SK-N-SH (cell line): ENCODE data around the gene PKN3. TPM values are rescaled to one million over a fixed set of nuclear protein-coding genes. Genes with fewer than 3 reads are reported as not detected.

Experiments
- CTCF ChIA-PET: fragments of 300-600, 350-600 bp; formaldehyde crosslinking; extraction: SDS; loops from one replicate; lab custom pipeline; 2021; lab: Yijun Ruan, JAX
- POLR2A ChIA-PET: fragments of 350-600 bp; sonication (Branson Sonifier 250); formaldehyde crosslinking; extraction: SDS; loops from one replicate; lab custom pipeline; 2020; ENCODE audit warnings: antibody characterized with exemption, inconsistent platforms; lab: Yijun Ruan, JAX
- DNase-seq: peaks from one replicate; pipeline ENCODE4 v3.0.0; 2012
- H2AFZ ChIP-seq: fragments of 200-600 bp; sonication (generic); 2 replicates; pipeline ENCODE4 v1.8.1; 2016; ENCODE audit warnings: antibody characterized with exemption, mild to moderate bottlenecking, low read depth
- H3F3A ChIP-seq: fragments of 200-600 bp; sonication (generic); replicated peaks from 2 replicates; pipeline ENCODE3; 2016; ENCODE audit warnings: antibody characterized with exemption, mild to moderate bottlenecking; ENCODE audit not compliant: insufficient read depth
- H3K27ac ChIP-seq, 2 experiments: fragments of 200-500 bp in 1 of 2; fragments of 200-600 bp in 1 of 2; sonication (Bioruptor generic) in 1 of 2; sonication (generic), shearing (Covaris generic) in 1 of 2; 2 replicates each; pipeline versions ENCODE4 v1.5.1 to v1.6.1; 2014 to 2016; ENCODE audit warnings: low read depth in 2 of 2, inconsistent platforms in 1 of 2, low read length in 1 of 2, mild to moderate bottlenecking in 1 of 2, mixed read lengths in 1 of 2
- H3K27me3 ChIP-seq: fragments of 200-600 bp; sonication (generic), shearing (Covaris generic); 2 replicates; pipeline ENCODE4 v1.6.1; 2016; ENCODE audit warnings: mixed run types; ENCODE audit not compliant: insufficient read depth
- H3K36me3 ChIP-seq, 2 experiments: fragments of 200-500 bp in 1 of 2; fragments of 200-600 bp in 1 of 2; sonication (Bioruptor generic) in 1 of 2; sonication (generic) in 1 of 2; replicated peaks in 1 of 2; 2 replicates each; pipeline versions ENCODE3 to v1.5.1; 2014 to 2016; ENCODE audit warnings: low read length in 1 of 2, mild to moderate bottlenecking in 1 of 2; ENCODE audit not compliant: insufficient read depth in 2 of 2, control insufficient read depth in 1 of 2
- H3K4me1 ChIP-seq, 2 experiments: fragments of 200-500 bp in 1 of 2; fragments of 200-600 bp in 1 of 2; sonication (Bioruptor generic) in 1 of 2; sonication (generic), shearing (Covaris generic) in 1 of 2; 2 replicates each; pipeline versions ENCODE4 v1.5.1 to v1.6.1; 2014 to 2016; ENCODE audit warnings: low read depth in 1 of 2, low read length in 1 of 2, mixed run types in 1 of 2; ENCODE audit not compliant: insufficient read depth in 2 of 2, control insufficient read depth in 1 of 2
- H3K4me2 ChIP-seq: fragments of 200-600 bp; sonication (generic), shearing (Covaris generic); 2 replicates; pipeline ENCODE4 v1.6.1; 2017; ENCODE audit warnings: mixed run types
- H3K4me3 ChIP-seq, 2 experiments: fragments of 200-500 bp in 1 of 2; fragments of 200-600 bp in 1 of 2; sonication (Bioruptor generic) in 1 of 2; sonication (generic), shearing (Covaris generic) in 1 of 2; 2 replicates each; pipeline versions ENCODE4 v1.5.1 to v1.8.1; 2014 to 2016; ENCODE audit warnings: low read depth in 2 of 2, inconsistent platforms in 1 of 2, low read length in 1 of 2, mild to moderate bottlenecking in 1 of 2, mixed read lengths in 1 of 2, moderate library complexity in 1 of 2
- H3K79me2 ChIP-seq: fragments of 200-600 bp; sonication (generic); 2 replicates; pipeline ENCODE4 v1.8.1; 2017; ENCODE audit warnings: mild to moderate bottlenecking; ENCODE audit not compliant: insufficient read depth
- H3K9ac ChIP-seq: fragments of 200-600 bp; sonication (generic); 2 replicates; pipeline ENCODE4 v1.6.1; 2017; ENCODE audit warnings: mixed run types
- H3K9me2 ChIP-seq: fragments of 200-600 bp; sonication (generic); 2 replicates; pipeline ENCODE4 v1.6.1; 2017; ENCODE audit warnings: mixed run types
- H3K9me3 ChIP-seq: fragments of 200-600 bp; sonication (generic); 2 replicates; pipeline ENCODE4 v1.6.1; 2017; ENCODE audit warnings: mixed run types, mild to moderate bottlenecking, moderate library complexity
- H4K20me1 ChIP-seq: fragments of 200-600 bp; sonication (generic); 2 replicates; pipeline ENCODE4 v1.6.1; 2017; ENCODE audit warnings: mild to moderate bottlenecking, mixed run types; ENCODE audit not compliant: insufficient read depth
- CHD2 ChIP-seq: fragments of 150-350 bp; IDR thresholded peaks from 2 replicates; pipeline ENCODE4 v1.6.1; 2018; ENCODE audit warnings: low read length; ENCODE audit not compliant: partially characterized antibody
- EP300 ChIP-seq, 2 experiments: IDR thresholded peaks; 2 replicates each; pipeline versions ENCODE4 v1.4.0 to v1.6.1; 2012; ENCODE audit warnings: borderline replicate concordance in 1 of 2, low read depth in 1 of 2, low read length in 1 of 2
- FOSL2 ChIP-seq: IDR thresholded peaks from 2 replicates; pipeline ENCODE4 v1.4.0; 2012; ENCODE audit warnings: low read depth, mild to moderate bottlenecking, moderate library complexity, borderline replicate concordance
- FOXM1 ChIP-seq: IDR thresholded peaks from 2 replicates; pipeline ENCODE4 v1.4.0; 2012; ENCODE audit warnings: low read depth, mild to moderate bottlenecking
- GATA2 ChIP-seq: sonication (generic); formaldehyde crosslinking; IDR thresholded peaks from 2 replicates; pipeline ENCODE4 v1.5.0; 2020; ENCODE audit warnings: mild to moderate bottlenecking, missing genetic modification reagents
- IRF3 ChIP-seq: fragments of 150-350 bp; IDR thresholded peaks from 2 replicates; pipeline ENCODE4 v1.6.1; 2016; ENCODE audit warnings: mild to moderate bottlenecking, low read depth, low read length
- JUND ChIP-seq: IDR thresholded peaks from 2 replicates; pipeline ENCODE4 v1.4.0; 2012
- NFIC ChIP-seq: IDR thresholded peaks from 2 replicates; pipeline ENCODE4 v1.4.0; 2012; ENCODE audit warnings: borderline replicate concordance
- RCOR1 ChIP-seq: fragments of 150-350 bp; IDR thresholded peaks from 2 replicates; pipeline ENCODE4 v1.6.1; 2017; ENCODE audit warnings: antibody characterized with exemption, low read length
- REST ChIP-seq: IDR thresholded peaks from 2 replicates; pipeline ENCODE4 v1.6.1; 2012; ENCODE audit warnings: mild to moderate bottlenecking, low read depth, low read length, moderate library complexity
- RFX5 ChIP-seq: IDR thresholded peaks from 2 replicates; pipeline ENCODE4 v1.6.1; 2012; ENCODE audit warnings: mild to moderate bottlenecking, improper control_type of control experiment, low read length
- SIN3A ChIP-seq: IDR thresholded peaks from 2 replicates; pipeline ENCODE4 v1.6.1; 2012; ENCODE audit warnings: low read depth, mild to moderate bottlenecking, low read length, moderate library complexity, borderline replicate concordance
- TCF12 ChIP-seq: IDR thresholded peaks from 2 replicates; pipeline ENCODE4 v1.4.0; 2012
- YY1 ChIP-seq: IDR thresholded peaks from 2 replicates; pipeline ENCODE4 v1.4.0; 2012; ENCODE audit warnings: low read depth, mild to moderate bottlenecking
- WGBS: methylation state at CpG from one replicate; pipeline ENCODE4 v1.1.6; 2017; ENCODE audit warnings: low lambda C conversion rate; 5-methylcytosine and 5-hydroxymethylcytosine counted together
- polyA plus RNA-seq, 3 experiments: library from polyadenylated mRNA; depleted of rRNA; stranded (reverse); fragments of >200 nt; gene quantifications; 2 replicates each; pipeline ENCODE4 v1.2.3, GENCODE V29; 2012
- TF ChIP-seq, protein P1 (sequence below): fragments of 150-350 bp; IDR thresholded peaks from 2 replicates; pipeline ENCODE4 v1.6.1; 2017; ENCODE audit warnings: antibody characterized with exemption, low read length, low read depth, borderline replicate concordance
- TF ChIP-seq, protein P2 (sequence below): IDR thresholded peaks from 2 replicates; pipeline ENCODE4 v1.4.0; 2012; ENCODE audit warnings: low read depth
- TF ChIP-seq, protein P3 (sequence below): IDR thresholded peaks from 2 replicates; pipeline ENCODE4 v1.4.0; 2012; ENCODE audit warnings: low read depth, borderline replicate concordance

PKN3 gene
- polyA plus RNA-seq, 1 of the 3 experiments (the other 2 are of a cell fraction): 7.8 TPM

DNA sequence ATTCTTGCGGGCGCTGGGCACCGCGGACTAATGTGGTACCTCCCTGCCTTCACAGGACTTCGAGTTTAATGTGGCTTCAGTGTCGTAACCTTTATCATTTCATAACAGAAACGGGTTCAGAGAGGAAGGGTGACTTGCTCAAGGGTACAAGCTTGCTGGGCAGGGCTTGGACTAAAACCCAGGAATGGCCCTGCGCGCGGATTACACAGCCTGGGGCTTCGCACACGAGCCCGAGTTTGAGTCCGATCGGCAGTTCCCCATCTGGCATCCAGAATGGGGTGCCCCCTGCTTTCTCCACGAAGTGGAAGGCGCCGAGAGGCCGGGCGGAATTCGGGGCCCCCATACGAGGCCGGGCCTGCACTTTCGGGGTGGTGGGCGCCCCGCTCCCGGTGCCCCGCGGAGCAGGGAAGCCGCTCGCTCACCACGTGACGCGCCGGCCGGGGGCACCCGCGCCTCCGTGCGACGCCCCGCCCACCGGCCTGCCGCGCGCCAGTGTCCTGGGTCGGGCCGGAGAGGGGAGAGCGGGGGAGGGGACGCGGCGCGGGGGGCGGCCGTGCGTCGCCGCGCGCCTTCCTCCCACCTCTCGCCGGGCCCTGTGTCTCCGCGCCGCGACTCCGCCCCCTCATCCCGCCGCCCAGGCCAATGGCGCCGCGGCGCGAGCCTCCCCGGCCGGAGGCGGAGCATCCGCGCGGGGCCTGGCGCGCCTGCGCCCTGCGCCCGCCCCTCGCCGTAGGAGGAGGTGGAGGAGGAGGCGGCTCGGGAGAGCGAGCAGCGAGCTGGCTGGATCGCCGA, 13.6 kb upstream of the PKN3 start, which contains the start of gene SET (continued):
- TF ChIP-seq, protein P1, sequence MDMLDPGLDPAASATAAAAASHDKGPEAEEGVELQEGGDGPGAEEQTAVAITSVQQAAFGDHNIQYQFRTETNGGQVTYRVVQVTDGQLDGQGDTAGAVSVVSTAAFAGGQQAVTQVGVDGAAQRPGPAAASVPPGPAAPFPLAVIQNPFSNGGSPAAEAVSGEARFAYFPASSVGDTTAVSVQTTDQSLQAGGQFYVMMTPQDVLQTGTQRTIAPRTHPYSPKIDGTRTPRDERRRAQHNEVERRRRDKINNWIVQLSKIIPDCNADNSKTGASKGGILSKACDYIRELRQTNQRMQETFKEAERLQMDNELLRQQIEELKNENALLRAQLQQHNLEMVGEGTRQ: peak; percentile 62; the same call in 1 of the 2 replicates
- TF ChIP-seq FOSL2 (no peak), TCF12 (no peak; the same call in 1 of the 2 replicates), JUND (no peak), EP300 (IDR thresholded peaks at IDR 0.05; ENCODE audit: borderline replicate concordance in 1 of 2, low read depth in 1 of 2, low read length in 1 of 2) (no peak), RCOR1 (no peak), IRF3 (no peak)
- TF ChIP-seq, protein P2, sequence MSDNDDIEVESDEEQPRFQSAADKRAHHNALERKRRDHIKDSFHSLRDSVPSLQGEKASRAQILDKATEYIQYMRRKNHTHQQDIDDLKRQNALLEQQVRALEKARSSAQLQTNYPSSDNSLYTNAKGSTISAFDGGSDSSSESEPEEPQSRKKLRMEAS: no peak; the same call in 1 of the 2 replicates
- TF ChIP-seq, protein P3, sequence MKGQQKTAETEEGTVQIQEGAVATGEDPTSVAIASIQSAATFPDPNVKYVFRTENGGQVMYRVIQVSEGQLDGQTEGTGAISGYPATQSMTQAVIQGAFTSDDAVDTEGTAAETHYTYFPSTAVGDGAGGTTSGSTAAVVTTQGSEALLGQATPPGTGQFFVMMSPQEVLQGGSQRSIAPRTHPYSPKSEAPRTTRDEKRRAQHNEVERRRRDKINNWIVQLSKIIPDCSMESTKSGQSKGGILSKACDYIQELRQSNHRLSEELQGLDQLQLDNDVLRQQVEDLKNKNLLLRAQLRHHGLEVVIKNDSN: peak; percentile 90

DNA sequence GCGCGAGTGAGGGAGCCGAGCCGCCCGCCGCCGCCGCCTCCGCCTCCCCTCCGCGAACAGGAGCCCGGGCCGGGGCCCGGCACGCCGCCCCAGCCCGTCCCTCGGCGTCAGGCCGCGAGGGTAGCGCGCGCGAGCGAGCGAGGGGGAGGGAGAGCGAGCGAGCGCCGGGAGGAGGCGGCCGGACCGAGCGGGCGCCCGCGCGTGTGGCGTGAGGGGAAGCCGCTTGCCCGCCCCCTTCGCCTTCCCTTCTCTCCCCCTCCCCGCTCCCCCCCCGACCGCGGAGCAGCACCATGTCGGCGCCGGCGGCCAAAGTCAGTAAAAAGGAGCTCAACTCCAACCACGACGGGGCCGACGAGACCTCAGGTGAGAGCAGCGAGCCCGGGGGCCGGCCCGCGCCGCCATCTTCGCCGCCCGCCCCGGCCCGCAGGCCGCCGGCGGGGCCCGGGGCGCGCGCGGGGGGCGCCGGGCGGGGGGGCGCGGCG, 13.0 kb upstream of the PKN3 start:
- Histone ChIP-seq H3K27ac (peak overlapping the region; percentile 62 to 93), H3K9ac (peak overlapping the region; percentile 79), H3K9me2 (no peaks in the 10 kb centered on the region), H4K20me1 (peaks cover 36% of the 10 kb centered on the region), H3K27me3 (no peaks in the 10 kb centered on the region), H3K4me3 (peak overlapping the region; percentile 52 to 97; a peak in 3 of 4 replicates), H3F3A (peaks cover 23% of the 10 kb centered on the region), H3K4me2 (no peak overlapping the region), H3K9me3 (no peaks in the 10 kb centered on the region), H3K4me1 (peaks cover 3 to 6% of the 10 kb centered on the region in 2 experiments; a peak in 2 of 4 replicates), H3K79me2 (peaks cover 44% of the 10 kb centered on the region), H2AFZ (no peak overlapping the region), H3K36me3 (peaks cover 33 to 41% of the 10 kb centered on the region in 2 experiments)
- POLR2A ChIA-PET: interaction anchor here (1.0 kb wide), 1 partner anchor 15 kb away, joined by 3 read pairs; no protein-coding TSS in a partner anchor
- WGBS: 3% methylated on average over 7 of the region's 80 CpGs
- CTCF ChIA-PET: interaction anchor here (1.5 to 9.1 kb wide), 3 partner anchors 11 to 35 kb away, joined by 3 to 64 read pairs (median 4); partner anchors contain the start of gene PKN3
- no peak for TF ChIP-seq NFIC
- no peak for TF ChIP-seq GATA2
- no peak for TF ChIP-seq REST
- TF ChIP-seq YY1: peak; percentile 74
- peak; percentile 9; the same call in 1 of the 2 replicates for TF ChIP-seq SIN3A
- TF ChIP-seq IRF3: no peak
- no peak for TF ChIP-seq CHD2
- TF ChIP-seq RFX5: no peak
- TF ChIP-seq FOXM1: no peak
- DNase-seq: peak; percentile 81
